ENCODE measurements around the gene HTATIP2. TPM values are rescaled to one million over a fixed set of nuclear protein-coding genes. Genes with fewer than 3 reads are reported as not detected.

The HTATIP2 gene
- 31.5 and 51.3 TPM in 2 replicates for total RNA-seq
- polyA plus RNA-seq: 52.2 and 61.3 TPM in 2 replicates

GRCh38 chr11:20363500-20364340 is at the start of gene HTATIP2:
HTATIP2 (plus strand) TSS chr11:20363714; CDS start chr11:20364238, 524 bp downstream.
- TF ChIP-seq EZH2phosphoT487 (IDR thresholded peaks at IDR 0.05; ENCODE audit: low read depth, severe bottlenecking, unreplicated experiment) (no peak), CTCF (IDR thresholded peaks at IDR 0.05; ENCODE audit: poor library complexity) (no peak), EZH2 (IDR thresholded peaks at IDR 0.05; ENCODE audit: borderline replicate concordance) (no peak)
- Histone ChIP-seq H3K9me2 (replicated peaks; ENCODE audit: insufficient read depth) (no peaks in the 10 kb centered on the region), H3K36me3 (replicated peaks; ENCODE audit: insufficient read depth, low read depth) (no peaks in the 10 kb centered on the region), H3K4me2 (peak within 1 kb of the TSS; percentile 88), H3K4me3 (peak within 1 kb of the TSS; percentile 68), H4K20me1 (ENCODE audit: insufficient read depth, poor library complexity, severe bottlenecking) (no peaks in the 10 kb centered on the region), H3K27ac (peak within 1 kb of the TSS; percentile 72), H2AFZ (peak within 1 kb of the TSS; percentile 78), H3K9me3 (ENCODE audit: low read depth) (no peaks in the 10 kb centered on the region), H3K27me3 (no peaks in the 10 kb centered on the region), H3K4me1 (ENCODE audit: insufficient read depth) (peaks cover 20% of the 10 kb centered on the region), H3K79me2 (peaks cover 4% of the 10 kb centered on the region)
- peak; percentile 76 for DNase-seq (ENCODE audit: low spot score)
- 5% methylated on average over 63 of the region's 68 CpGs for whole genome bisulfite sequencing (ENCODE audit: low lambda C conversion rate, missing lambda C conversion rate)

GRCh38 chr11:20315800-20316199 is 47.7 kb upstream of the HTATIP2 start:
- Histone ChIP-seq H2AFZ (no peak overlapping the region), H3K4me3 (no peak overlapping the region), H3K4me2 (no peak overlapping the region), H3K9me3 (ENCODE audit: low read depth) (no peaks in the 10 kb centered on the region), H3K36me3 (replicated peaks; ENCODE audit: insufficient read depth, low read depth) (no peaks in the 10 kb centered on the region), H3K27me3 (no peaks in the 10 kb centered on the region), H4K20me1 (ENCODE audit: insufficient read depth, poor library complexity, severe bottlenecking) (no peaks in the 10 kb centered on the region), H3K9me2 (replicated peaks; ENCODE audit: insufficient read depth) (no peaks in the 10 kb centered on the region), H3K4me1 (ENCODE audit: insufficient read depth) (no peaks in the 10 kb centered on the region), H3K79me2 (no peaks in the 10 kb centered on the region), H3K27ac (no peak overlapping the region)
- no peak for DNase-seq (ENCODE audit: low spot score)
- 38% methylated on average over 1 of the region's 1 CpG for WGBS (ENCODE audit: low lambda C conversion rate, missing lambda C conversion rate)
- TF ChIP-seq EZH2phosphoT487 (IDR thresholded peaks at IDR 0.05; ENCODE audit: low read depth, severe bottlenecking, unreplicated experiment) (no peak), CTCF (IDR thresholded peaks at IDR 0.05; ENCODE audit: poor library complexity) (no peak), EZH2 (IDR thresholded peaks at IDR 0.05; ENCODE audit: borderline replicate concordance) (no peak)

GRCh38 chr11:20321177-20321576 is 42.3 kb upstream of the HTATIP2 start:
- DNase-seq (ENCODE audit: low spot score): no peak
- no peaks in the 10 kb centered on the region for H4K20me1 ChIP-seq (ENCODE audit: insufficient read depth, poor library complexity, severe bottlenecking)
- H3K4me3 ChIP-seq: no peak overlapping the region
- TF ChIP-seq EZH2phosphoT487 (IDR thresholded peaks at IDR 0.05; ENCODE audit: low read depth, severe bottlenecking, unreplicated experiment) (no peak), CTCF (IDR thresholded peaks at IDR 0.05; ENCODE audit: poor library complexity) (no peak), EZH2 (IDR thresholded peaks at IDR 0.05; ENCODE audit: borderline replicate concordance) (no peak)
- H3K79me2 ChIP-seq: no peaks in the 10 kb centered on the region
- no peaks in the 10 kb centered on the region for H3K9me3 ChIP-seq (ENCODE audit: low read depth)
- H3K27ac ChIP-seq: no peak overlapping the region
- no peaks in the 10 kb centered on the region for H3K36me3 ChIP-seq (replicated peaks; ENCODE audit: insufficient read depth, low read depth)
- H3K27me3 ChIP-seq: no peaks in the 10 kb centered on the region
- no peaks in the 10 kb centered on the region for H3K9me2 ChIP-seq (replicated peaks; ENCODE audit: insufficient read depth)
- no peak overlapping the region for H2AFZ ChIP-seq
- no peak overlapping the region for H3K4me2 ChIP-seq
- no peaks in the 10 kb centered on the region for H3K4me1 ChIP-seq (ENCODE audit: insufficient read depth)

Measured in hepatocyte (in vitro differentiated cells).